Gastrocnemius medialis (tissue), 4 donors: ENCODE measurements around the gene MEGF8.

Experiments used
- CTCF ChIP-seq, 5 experiments: fragments of 450-650 bp in 3 of 5; fragments of 200-600 bp in 2 of 5; sonication (generic) in 2 of 5; IDR thresholded peaks in 4 of 5; conservative IDR thresholded peaks in 1 of 5; 1 replicate in 4 of 5; 2 replicates in 1 of 5; pipeline ENCODE4 v1.5.1; 2016 to 2019; ENCODE audit warnings: antibody characterized with exemption in 5 of 5, mild to moderate bottlenecking in 3 of 5, moderate library complexity in 3 of 5
- POLR2A ChIP-seq, 2 donors: fragments of 450-650 bp; IDR thresholded peaks; one replicate each; pipeline ENCODE4 v1.6.1; 2017; ENCODE audit warnings: antibody characterized with exemption in 2 of 2, mild to moderate bottlenecking in 2 of 2, moderate library complexity in 2 of 2

- TF ChIP-seq CTCF (IDR thresholded peaks at IDR 0.05 in 4 of 5, conservative IDR thresholded peaks at IDR 0.05 in 1 of 5) (no peak), POLR2A (IDR thresholded peaks at IDR 0.05) (no peak)
These were observed 48.6 kb upstream of the MEGF8 start for GRCh38 chr19:42276821-42277220.
